NCI-H748 (cell line): ENCODE measurements around the gene MSRB3.

Experiments used
- DNase-seq: peaks from one replicate; lab custom pipeline; 2025; ENCODE audit not compliant: unreplicated experiment; lab: John Stamatoyannopoulos, UW

Gene MSRB3

DNA sequence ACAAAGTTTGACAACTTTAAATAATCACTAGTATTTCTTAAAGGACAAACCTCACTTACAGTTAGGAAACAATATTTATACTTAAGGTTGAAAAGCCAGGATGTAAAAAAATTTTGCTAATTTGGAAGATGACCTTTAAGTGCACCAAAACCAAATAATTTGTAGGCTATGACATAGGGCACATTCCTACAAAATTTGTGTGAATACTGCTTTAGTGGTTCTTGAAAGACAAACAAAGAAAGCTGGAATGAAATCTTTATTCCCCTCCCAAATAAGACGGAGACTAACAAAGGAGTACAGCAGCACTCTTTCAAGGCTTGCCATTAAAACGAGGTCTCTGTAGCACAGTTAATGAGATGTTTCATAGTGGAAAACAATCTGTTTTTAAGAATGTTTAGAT, 45.6 kb downstream of the MSRB3 start:
- DNase-seq: no peak

- no peak for DNase-seq
These were observed 46.1 kb downstream of the MSRB3 start for GRCh38 chr12:65324551-65324950.

DNA sequence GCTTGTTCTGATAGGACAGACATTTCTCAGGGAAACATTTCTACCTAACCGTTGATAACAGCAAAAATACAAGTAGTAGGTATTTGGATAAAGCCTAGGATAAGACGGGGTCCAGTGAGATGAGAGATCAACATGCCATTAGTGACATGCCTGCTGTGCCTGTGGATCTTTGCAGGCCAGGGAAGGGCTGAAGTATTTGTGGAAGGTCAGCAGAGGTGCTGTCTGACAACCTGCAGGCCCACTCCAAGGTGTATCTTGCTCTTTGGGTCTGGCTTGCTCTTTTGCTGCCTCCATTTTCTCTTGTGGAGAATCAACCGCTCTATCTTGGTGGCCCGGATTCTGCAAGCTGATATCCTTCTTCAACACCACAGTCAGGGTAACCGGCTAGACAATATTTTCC, 46.7 kb downstream of the MSRB3 start:
- DNase-seq: no peak

DNA sequence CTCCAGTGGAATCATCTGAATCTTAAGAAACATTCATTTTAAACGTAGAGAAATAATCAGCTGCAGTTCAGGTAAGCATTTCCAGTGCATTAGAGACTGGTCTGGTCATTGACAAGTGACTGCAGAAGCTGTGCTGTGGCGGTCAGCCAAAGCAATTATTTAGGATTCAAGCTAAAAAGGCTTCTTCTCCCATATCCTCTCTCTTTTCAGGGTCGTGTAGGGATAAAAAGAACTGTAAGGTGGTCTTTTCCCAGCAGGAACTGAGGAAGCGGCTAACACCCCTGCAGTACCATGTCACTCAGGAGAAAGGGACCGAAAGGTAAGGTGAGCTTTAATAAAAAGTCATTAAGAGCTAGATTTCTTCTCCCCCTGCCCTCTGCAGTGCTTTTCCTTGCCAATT, 48.1 kb downstream of the MSRB3 start:
- DNase-seq: no peak

DNA sequence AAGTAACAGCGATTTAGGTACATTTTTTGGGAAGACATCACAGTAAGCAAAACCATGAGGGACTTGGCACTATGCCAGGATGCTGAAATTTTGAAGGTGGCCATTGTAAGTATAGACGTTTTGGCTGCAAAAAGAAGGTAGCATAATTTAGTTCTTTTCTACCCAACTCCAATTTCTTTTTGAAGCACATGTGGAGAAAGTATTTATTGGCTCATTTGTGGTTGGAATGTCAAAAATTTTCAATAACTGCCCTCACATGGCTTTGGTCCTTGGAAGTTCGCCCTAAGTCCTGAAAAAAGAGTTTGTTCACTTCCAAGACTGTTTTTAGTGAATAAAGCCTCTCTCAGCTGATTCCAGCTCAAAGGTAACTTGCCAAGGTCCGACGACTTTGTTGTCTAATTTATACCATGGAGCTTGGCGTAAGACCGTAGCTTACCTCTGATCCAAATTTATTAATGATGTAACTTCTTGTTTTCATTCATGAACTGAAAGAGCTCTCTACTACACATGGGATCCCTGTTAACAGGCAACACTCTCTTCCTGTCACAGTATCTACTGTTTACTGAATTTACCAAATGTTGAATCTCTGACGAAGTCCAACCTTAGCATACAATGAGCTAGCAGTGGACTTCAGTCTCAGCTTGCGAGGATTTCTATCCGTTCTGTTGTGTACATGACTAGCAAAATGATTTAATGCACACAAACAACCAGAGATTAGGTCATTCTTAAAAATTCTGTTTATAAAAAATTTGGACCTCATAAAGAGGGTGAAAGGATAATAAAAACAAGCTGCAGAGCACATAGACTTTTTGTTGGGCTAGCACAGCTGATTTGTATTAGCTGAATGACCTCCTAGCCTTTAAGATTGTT, 49.0 kb downstream of the MSRB3 start:
- no peak for DNase-seq

GRCh38 chr12:65329721-65330120, 51.2 kb downstream of the MSRB3 start:
- no peak for DNase-seq

- no peak for DNase-seq
These were observed 51.8 kb downstream of the MSRB3 start for GRCh38 chr12:65330331-65330730.

GRCh38 chr12:65331456-65331855, 53.0 kb downstream of the MSRB3 start:
- DNase-seq: no peak

GRCh38 chr12:65333649-65334048, 55.2 kb downstream of the MSRB3 start:
- no peak for DNase-seq

DNA sequence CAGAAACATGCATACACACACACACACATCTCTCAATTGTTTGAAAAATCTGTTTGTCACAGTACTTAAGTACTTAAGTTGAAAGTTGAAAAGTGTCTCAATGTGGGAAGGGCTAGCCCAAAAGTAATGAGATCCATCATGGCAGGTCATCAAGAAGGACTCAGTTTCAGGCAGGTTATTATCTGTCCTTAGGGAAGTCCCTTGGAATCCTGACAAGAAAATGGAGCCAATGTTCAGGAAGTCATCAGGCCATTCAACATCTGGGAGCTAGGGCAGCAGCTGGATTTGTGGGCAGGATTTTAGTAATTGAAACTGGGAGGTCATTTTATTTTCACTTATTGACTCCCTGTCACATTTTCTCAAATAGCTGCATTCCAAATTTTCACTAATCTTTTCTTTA, 56.0 kb downstream of the MSRB3 start:
- DNase-seq: no peak

GRCh38 chr12:65335021-65335714, 56.7 kb downstream of the MSRB3 start:
- no peak for DNase-seq

DNA sequence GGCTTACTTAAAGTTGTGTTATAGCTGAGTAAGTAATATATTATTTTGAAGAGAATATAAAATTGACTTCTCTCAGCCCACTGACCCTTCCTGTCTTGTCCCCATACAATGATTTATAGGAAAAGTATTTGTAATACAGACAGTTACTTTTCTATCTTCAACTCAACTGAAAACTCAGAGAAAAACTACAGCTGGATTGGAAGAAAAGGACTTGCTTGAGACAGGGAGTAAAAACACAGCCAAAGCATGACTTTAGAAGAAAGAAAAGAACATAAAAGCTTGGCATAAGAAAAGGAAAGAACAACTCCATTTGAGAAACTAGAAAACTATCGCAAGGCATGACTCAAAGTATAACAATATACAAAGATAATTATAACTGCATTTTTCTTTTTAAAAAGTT, 57.5 kb downstream of the MSRB3 start:
- DNase-seq: no peak

DNA sequence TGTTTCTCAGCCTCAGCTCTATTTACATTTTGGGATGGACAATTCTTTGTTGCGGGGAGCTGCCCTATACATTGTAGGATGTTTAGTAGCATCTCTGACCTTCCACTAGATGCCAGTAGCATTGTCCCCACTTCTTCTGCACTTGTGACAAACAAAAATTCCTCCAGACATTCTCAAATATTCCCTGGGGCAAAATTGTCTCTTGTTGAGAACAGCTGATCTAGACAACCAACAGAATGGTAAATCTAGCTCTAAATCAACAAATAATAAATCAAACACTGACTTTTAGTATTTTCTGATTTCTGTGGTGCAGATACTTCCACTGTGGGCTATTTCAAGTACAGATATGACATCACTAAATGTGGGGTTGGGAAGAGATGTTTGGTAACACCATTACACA, 60.7 kb downstream of the MSRB3 start:
- DNase-seq: no peak

DNA sequence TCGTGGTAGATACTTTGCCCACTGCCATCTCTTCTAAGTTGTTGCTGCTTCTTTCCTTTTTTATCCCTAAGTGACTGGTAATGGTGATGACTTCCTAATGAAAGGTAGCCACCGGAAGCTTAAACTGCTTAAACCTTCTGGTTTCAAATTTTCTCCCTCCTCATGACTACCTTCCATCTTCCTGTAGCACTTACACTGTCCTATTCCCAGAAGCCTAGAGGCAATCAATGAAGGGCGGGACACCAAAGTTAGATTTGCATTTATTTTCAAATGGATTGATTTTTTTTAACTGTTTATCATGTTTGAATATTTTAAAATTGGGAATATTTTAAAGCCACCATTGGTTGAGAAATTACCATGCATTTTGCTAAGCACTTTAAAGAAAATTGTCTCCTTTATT, 64.7 kb downstream of the MSRB3 start:
- DNase-seq: no peak

DNA sequence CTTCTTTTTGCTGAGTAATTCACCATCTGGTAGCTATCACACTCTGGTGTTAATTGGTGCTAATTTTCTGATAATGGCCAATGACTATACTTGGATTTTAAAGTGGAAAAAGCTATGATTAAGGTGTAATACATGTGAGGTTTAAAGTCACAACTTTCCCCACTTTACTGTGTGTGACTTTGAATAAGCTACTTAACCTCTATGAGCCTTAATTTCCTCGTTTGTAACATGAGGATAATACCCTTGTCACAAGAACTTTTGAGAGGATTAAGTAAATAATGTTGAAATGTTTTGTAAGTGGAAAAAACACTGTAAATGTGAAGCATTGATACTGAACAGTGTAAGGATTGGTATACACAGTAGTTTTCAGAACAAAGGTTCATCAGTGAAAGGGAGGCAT, 65.3 kb downstream of the MSRB3 start:
- no peak for DNase-seq

GRCh38 chr12:65355461-65355860, 77.0 kb downstream of the MSRB3 start:
- DNase-seq: no peak

GRCh38 chr12:65362234-65363031, 84.0 kb downstream of the MSRB3 start:
- no peak for DNase-seq

DNA sequence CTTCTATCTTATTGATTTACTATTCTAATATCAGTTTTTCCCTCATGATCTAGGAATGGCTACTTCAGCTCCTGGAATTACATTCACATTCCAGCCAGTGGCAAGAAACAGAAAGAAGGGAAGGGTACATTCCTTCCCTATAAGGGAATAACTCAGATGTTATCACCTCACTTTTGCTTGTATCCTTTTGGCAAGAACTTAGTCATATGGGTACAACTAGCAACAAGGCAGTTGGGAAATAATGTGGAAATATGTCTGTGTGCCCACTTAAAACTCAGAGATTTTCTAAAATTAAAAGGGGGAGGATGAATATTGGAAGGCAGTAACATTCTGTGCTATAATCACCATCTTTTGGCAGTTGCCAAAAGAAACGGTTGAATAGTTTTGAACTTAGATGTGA, 85.6 kb downstream of the MSRB3 start:
- DNase-seq: no peak

GRCh38 chr12:65367396-65367795, 88.9 kb downstream of the MSRB3 start:
- no peak for DNase-seq

DNA sequence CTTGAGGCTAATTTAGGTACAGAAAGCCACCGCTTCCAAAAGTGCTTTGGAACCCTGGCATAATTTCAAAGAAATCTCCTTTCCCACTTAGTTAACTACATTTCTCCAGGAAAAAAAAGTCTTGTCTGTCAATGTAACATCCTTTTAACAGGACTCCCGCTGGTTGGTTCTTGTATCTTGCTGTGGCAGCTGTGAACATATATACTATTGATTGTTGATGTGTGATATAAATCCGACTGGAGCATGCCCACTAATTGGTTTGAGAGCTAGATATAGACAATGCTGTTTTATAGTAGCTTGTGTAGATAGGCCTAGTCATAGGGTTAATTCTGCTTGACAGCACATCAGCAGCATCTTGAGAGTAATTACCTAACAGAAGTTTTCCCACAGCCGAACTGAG, 89.6 kb downstream of the MSRB3 start:
- no peak for DNase-seq

DNA sequence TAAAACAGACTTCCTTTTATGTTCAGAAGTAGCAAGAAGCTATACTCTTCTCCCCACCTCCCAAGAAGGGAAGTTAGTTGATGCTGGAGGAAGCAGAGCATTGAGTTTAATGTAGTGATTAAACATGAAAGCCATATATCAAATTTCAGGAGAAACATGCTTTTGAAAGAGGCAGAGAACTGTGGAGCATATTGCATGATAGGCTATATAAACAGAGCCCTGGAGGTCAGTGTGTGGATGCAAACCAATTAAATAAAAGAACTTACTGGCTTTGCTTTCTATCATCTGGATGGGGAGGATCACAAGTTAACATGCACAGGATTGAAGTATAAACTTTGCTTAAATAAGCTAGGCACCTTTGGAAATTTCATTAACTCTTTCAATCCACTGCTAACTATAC, 94.1 kb downstream of the MSRB3 start:
- no peak for DNase-seq

DNA sequence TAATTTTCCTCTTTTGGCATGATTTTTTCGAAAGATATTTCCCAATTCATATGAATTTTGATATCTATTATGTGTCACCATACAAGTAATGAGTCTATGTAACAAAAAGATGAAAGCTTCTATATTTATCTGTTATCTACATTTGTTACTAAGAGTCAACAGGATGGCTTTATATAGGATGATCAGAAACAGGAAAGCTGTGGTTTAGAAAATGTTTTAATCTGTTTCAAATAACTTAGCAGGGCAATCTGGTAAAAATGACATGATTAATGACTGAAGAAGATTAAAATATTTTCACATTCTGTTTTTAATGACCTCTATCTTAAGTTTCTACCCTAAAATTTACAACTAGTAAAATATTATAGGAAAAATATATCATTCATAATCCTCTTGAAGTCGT, 105.8 kb downstream of the MSRB3 start:
- no peak for DNase-seq
